ENCODE data around the gene BCKDK.
"Not testable (repeated sequence)": the region's sequence is repeated elsewhere in the genome, so short reads cannot be mapped to it uniquely, and the experiment has no call there.

The BCKDK gene

DNA sequence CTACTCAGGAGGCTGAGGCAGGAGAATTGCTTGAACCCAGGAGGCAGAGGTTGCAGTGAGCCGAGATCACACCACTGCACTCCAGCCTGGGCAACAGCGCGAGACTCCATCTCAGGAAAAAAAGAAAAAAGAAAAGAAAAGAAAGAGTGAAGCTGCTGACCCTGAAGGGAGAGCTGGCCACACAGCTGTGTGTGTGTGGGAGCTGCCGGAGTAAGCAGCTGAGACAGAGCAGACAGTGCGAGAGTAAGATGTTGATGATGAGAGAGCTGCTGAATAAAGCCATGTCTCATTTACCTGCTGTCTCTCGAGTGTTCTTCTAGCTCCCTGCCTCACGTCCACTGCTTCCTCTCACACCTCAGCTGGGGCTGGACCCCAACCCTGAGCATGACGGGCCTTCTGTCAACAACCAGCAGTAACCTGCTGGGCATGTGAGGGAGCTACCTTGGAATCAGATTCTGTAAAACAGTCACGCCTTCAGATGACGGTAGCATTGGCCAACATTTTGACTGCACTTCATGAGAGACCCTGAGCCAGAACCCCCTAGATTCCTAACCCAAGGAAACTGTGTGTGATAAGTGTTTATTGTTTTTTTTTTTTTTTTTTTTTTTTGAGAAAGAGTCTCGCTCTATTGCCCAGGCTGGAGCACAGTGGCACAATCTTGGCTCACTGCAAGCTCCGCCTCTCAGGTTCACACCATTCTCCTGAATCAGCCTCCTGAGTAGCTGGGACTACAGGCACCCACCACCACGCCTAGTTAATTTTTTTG, 7.1 kb upstream of the BCKDK start:
- not testable (repeated sequence) for DNase-seq

DNA sequence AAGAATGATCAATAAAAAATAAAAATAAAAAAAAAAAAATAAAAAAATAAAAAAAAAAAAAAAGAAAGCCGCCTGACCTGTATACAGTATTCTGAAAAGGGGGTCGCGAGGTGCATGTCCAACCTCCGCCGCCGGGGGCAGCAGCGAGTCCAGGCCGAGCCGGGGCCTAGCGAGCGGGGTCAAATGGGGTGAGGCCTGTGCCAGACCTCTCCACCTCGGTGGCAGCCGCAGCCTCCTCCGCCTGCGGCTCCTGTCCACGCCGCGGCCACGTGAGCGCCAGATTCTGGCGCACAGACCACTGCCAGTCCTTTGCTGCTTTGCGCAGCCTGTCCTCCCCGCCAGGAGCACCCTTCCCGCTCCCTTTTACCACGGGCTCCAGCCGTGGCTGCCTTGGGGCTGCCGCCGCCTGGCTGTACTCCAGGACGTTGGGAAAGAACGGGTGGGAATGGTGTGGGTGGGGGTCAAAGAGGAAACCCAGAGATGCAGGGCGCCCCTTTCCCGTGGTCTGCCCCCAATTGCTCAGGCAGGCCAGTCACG, 2.4 kb upstream of the BCKDK start:
- peak in 1 of 3 experiments; percentile 32 for DNase-seq

DNA sequence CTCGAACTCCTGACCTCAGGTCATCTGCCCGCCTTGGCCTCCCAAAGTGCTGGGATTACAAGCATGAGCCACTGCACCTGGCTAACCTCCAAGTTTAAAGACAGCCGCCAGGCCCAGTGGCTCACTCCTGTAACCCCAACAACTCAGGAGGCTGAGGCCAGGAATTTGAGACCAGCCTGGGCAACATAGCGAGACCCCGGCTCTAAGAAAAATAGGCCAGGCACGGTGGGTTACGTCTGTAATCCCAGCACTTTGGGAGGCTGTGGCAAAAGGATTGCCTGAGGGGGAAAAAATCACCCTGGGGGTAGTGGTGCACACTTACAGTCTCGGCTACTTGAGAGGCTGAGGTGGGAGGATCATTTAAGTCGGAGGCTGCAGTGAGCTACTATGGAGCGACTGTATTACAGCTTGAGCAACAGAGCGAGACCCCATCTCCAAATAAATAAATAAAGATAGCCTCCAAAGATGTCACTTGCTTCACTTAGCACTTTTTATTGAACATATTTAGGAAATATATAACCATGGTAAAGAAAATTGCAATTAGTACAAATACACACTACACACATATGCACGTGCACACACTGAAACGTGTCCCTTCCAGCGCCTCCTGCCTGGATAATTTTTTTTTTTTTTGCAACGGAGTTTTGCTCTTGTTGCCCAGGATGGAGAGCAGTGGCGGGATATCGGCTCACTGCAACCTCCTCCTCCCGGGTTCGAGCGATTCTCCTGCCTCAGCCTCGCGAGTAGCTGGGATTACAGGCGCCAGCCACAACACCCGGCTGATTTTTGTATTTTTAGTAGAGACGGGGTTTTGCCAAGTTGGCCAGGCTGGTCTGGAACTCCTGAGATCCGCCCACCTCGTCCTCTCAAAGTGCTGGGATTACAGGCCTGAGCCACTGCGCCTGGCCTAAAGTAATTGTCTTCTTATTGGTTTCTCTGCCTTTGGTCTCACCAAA, 1.4 kb upstream of the BCKDK start:
- DNase-seq: no peak

DNA sequence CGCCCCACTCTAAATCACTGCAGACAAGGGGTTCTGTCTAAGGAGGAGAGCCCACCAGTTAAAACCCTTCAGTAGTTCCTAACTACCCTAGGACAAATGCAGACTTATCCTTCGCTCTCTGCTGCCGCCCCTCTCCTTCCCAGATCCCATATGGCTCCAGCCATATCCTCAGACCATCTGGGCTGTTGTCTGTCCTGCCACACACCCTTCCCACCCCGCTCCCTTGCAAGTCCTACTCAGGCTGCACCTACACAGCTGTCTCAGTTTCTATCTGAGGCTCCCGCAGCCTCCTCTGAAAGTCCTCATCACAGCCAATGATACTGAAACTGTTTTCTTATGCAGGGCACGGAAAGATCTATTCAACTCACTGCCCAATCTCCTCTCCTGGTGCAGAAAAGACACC, 720 bp upstream of the BCKDK start:
- DNase-seq: no peak

DNA sequence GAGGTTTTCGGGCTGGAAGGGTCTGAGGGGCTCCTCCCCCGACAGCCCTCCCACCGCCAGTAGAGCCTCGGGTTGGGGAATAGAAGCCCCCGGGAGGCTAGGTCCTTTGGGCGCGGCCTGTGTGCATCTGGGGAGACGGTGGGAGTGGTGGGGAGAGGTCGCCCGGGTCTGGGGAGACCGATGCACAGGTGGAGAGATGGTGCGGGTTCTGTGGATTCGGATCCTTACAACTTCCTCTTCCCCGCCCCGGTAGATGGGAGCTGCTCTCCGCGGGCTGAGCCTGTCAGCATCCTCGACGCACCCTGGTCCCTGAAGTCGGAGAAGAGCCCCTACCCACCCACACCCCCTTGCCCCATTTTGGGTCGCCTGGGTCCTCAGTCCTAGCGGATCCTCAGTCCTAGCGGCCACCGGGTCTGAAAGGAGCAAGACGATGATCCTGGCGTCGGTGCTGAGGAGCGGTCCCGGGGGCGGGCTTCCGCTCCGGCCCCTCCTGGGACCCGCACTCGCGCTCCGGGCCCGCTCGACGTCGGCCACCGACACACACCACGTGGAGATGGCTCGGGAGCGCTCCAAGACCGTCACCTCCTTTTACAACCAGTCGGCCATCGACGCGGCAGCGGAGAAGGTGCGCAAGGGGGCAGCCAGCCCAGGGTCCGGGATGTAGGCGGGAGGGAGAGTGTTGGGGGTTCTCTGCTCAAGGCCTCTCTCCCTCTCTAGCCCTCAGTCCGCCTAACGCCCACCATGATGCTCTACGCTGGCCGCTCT, 790 bp downstream of the BCKDK start:
- DNase-seq: no peak

DNA sequence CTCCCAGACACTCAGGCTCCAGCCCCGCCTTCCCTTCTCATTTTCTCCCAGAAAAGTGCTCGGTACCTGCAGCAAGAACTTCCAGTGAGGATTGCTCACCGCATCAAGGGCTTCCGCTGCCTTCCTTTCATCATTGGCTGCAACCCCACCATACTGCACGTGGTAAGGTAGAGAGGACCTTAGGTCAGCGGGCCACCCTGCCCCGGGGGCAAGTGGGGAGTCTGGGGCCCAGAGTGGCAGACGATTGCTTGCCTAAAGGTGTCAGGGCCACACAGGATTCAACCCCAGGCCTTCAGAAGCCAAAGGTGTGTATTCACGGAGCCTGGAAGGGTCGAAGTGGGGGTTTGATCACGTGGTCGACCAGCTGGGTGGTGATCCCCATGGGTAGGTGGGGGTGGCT, 1.4 kb downstream of the BCKDK start:
- no peak for DNase-seq

DNA sequence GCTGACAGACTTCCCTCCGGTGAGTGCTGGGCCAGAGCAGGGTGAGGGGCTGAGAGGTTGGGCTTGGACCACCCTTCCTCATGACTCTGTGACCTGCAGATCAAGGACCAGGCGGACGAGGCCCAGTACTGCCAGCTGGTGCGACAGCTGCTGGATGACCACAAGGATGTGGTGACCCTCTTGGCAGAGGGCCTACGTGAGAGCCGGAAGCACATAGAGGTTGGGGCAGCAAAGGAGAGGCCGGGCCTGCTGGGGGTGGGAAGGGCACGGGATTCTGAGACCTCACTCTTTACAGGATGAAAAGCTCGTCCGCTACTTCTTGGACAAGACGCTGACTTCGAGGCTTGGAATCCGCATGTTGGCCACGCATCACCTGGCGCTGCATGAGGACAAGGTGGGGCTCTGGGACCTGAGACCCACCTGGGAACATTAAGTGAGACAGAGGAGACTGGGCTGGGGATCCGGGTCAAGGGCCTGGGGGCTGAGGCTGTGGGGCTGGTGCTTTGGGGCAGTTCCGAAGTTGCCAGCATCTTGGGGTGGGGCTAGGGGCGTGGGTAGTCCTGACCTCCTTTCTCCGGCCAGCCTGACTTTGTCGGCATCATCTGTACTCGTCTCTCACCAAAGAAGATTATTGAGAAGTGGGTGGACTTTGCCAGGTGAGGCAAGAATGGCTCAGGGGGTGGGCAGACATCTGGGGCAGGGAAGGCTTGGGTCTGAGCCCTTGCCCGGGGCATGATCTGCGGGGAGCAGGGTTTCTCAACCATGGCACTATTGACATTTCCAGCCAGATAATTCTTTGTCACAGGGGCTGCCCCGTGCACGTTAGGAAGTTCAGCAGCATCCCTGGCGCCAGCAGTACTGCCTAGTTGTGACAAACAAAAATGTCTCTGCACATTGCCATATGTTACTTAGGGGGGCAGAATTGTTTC, 2.2 kb downstream of the BCKDK start:
- no peak for DNase-seq

DNA sequence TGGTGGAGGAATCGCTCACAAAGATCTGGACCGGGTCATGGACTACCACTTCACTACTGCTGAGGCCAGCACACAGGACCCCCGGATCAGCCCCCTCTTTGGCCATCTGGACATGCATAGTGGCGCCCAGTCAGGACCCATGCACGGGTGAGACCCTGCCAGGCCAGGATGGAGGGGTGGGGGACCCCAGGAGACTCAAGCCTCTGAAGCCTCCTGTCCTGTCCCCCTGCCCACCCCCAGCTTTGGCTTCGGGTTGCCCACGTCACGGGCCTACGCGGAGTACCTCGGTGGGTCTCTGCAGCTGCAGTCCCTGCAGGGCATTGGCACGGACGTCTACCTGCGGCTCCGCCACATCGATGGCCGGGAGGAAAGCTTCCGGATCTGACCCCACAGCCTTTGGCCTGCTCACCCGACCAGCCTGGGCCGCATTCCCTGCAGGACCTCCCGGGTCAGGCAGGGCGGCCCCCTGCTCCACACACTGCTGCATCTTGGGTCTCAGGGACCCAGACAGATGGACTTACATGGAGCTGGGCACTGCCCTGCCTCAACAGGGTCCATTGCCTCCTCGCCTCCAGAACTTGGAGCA, 3.8 kb downstream of the BCKDK start:
- DNase-seq: no peak

DNA sequence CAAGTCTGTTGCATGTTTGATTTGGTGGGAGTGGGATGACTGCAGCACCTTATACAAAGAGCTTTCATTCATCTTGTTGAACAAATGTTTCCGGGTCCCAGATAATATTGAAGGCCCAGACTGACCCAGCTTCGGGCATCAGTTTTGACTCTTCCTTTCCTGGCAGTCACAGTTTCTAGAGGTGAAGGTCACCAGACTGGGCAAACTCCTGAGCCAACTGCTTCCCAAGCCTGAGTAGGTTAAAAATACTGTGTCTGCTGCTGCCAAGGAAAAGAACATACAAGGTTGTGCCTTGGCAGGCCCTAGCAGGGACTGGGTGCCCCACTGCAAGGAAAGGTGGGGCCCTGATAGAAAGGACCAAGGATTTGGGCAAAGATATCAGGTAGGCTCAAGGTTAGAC, 4.5 kb downstream of the BCKDK start:
- DNase-seq: no peak

DNA sequence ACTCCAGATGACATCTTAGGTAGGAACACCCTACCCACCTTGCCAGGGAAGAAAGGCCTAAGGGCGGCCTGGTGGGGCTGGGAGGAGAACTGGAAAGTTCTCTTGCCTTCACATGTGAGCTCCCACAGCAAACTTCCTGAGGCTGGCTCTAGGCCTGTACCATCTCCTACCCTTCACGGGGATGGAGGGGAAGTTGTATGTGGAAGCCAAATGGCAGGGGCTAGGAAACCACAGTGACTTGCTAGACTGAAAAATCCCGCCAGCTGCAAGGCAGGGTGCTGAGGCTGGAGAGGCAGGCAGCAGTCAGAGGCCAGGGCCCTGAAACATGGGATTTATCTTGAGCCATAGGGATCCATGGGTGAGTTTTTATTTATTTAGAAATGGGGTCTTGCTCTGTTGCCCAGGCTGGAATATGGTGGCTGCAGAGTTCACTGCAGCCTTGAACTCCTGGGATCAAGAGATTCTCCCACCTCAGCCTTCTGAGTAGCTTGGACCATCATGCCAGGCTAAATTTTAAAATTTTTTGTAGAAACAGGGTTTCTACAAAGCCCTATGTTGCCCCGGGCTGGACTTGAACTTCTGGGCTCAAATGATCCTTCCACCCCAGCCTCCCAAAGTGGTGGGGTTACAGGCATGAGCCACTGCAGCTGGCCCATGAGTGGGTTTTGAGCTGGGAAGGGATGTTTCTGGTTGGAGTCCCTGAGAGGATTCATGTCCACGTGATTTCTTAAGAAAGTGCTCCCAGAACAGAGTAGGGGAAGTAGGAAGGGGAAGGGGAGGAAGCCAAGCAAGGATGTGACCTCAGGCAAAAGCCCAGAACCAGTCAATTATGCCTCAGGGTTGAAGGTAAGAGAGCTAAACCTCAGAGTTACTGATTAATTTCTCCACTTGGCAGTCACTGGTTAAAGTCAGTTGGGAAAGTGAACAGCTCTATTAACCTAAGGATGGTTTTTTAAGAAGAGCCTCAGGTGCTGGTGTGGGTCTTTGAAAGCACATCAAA, 5.2 kb downstream of the BCKDK start:
- no peak for DNase-seq

DNA sequence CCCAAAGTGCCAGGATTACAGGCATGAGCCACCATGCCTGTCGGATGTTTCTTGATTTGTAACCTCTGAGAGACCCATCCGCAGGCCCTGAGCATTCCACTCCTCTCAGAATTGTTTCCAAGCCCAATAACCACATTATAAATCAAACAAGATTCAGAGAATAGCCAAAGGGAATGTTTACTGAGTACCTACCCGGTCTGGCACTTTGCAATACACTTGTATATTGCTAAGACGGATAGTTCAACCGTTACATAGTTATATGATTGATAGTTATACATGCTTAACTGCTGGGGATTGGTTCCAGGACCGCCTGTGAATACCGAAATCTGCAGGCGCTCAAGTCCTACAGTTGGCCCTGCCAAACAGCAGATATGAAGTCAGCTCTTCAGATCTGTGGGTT, 6.3 kb downstream of the BCKDK start:
- DNase-seq: no peak

DNA sequence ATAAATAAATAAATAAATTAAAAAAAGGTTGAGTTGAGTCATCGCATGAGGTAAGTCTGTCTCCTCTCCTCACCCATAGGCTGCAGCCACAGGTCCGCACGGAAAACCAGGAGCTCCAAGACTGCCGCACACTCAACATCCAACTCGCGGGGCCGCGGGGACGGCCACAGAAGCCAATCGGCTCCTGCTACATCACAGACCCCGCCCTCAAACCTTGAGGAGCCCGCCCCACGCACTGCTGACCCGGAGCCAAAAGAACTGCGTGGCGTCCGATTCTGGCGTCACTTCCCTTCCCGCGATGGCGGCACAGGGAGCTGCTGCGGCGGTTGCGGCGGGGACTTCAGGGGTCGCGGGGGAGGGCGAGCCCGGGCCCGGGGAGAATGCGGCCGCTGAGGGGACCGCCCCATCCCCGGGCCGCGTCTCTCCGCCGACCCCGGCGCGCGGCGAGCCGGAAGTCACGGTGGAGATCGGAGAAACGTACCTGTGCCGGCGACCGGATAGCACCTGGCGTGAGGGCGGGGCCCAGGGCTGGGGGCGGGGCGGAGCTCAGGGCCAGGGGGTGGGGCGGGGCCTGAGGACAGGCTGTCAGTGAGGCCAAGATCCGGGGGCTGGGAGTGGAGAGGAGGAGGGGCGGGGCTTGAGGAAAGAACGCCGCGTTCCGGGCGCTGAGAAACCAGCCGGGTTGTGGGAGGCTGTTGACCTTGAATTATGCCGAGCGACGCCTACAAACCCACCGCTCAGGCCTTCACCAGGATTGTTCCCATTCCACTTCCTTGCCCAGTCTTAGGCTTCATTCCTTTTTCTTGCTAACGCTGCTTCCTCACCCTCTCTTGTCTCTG, 9.4 kb downstream of the BCKDK start, which contains the start of gene KAT8:
Gene KAT8 (plus strand): TSS at position 281 of the 839 bp plus-strand sequence. CDS start 18 bp downstream, at position 299.
- DNase-seq: peak; percentile 93 to 99 (median 97)

DNA sequence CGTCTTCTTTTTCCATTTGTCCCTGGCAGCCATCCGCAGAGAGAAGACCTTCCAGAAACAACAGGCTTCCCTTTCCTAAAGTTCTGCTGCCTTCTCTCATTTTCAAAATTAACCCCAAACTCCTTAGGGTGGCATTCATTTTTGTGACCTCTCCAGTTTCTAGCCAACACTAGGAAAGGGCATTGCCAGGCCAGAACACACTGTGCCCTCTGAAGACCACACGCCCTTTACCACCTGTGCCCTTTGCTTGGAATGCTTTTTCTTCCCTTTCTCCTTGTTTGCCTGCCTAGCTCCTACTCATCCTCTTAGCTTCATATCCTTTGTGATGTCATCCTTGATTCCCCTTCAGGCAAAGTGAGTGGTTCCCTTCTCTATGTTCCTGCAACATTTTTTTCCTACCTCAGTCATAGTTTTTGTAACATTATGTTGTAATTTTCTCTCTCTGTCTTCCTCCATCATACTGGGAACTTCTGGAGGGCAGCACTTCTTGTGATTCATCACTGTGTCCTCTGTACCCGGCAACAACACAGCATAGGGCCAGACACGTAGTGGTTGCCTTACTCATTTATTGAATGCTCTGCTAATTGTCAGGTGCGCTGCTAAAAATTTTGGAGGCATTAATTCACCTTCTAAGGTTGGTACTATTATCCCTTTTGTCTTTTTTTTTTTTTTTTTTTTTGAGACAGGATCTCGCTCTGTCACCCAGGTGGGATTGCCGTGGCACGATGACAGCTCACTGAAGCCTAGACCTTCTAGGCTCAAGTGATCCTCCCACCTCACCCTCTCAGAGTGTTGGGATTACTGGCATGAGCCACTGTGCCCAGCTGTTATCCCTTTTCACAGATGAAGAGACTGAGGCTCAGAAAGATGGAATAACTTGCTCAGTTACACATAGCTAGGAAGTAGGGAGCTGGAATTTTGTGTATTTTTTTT, 10.3 kb downstream of the BCKDK start:
- no peak for DNase-seq

DNA sequence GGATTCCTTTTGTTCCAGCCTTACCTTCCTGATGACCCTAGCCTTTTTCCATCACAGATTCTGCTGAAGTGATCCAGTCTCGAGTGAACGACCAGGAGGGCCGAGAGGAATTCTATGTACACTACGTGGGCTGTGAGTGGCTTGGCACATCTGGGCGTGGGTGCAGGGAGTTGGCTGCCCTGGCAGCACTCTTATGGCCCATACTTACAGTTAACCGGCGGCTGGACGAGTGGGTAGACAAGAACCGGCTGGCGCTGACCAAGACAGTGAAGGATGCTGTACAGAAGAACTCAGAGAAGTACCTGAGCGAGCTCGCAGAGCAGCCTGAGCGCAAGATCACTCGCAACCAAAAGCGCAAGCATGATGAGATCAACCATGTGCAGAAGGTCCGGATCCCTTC, 11.9 kb downstream of the BCKDK start:
- no peak for DNase-seq

DNA sequence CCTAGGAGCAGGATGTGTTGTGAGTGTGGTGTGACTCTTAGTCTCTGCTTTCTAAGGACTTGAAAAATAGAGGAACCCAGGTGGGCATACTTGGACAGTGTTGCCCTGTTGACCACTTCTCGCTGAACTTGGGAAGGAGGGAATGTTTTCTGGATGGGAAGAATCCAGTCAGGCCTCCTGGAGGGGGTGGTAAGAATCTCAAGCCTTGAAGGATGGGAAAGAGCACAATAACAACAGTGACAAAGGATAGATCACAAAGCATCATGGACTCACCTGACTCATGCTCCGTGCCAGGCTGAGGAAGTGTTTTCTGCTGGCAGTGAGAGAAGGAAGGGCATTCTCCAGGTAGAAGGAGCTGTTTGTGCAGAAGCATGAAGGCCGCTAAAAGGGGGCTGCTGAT, 17.7 kb downstream of the BCKDK start:
- no peak for DNase-seq

DNA sequence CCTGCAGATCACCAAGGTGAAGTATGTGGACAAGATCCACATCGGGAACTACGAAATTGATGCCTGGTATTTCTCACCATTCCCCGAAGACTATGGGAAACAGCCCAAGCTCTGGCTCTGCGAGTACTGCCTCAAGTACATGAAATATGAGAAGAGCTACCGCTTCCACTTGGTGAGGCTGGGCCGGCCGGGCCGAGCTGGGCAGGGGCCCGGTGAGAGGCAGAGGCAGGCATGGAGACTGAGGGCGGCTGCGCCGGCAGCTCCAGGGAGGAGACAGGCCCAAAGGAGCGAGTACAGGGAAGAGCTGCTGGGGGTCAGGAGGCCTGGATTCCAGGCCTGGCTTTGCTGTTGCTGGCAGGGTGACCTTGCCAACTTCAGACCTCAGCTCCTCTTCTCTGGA, 19.0 kb downstream of the BCKDK start:
- no peak for DNase-seq

DNA sequence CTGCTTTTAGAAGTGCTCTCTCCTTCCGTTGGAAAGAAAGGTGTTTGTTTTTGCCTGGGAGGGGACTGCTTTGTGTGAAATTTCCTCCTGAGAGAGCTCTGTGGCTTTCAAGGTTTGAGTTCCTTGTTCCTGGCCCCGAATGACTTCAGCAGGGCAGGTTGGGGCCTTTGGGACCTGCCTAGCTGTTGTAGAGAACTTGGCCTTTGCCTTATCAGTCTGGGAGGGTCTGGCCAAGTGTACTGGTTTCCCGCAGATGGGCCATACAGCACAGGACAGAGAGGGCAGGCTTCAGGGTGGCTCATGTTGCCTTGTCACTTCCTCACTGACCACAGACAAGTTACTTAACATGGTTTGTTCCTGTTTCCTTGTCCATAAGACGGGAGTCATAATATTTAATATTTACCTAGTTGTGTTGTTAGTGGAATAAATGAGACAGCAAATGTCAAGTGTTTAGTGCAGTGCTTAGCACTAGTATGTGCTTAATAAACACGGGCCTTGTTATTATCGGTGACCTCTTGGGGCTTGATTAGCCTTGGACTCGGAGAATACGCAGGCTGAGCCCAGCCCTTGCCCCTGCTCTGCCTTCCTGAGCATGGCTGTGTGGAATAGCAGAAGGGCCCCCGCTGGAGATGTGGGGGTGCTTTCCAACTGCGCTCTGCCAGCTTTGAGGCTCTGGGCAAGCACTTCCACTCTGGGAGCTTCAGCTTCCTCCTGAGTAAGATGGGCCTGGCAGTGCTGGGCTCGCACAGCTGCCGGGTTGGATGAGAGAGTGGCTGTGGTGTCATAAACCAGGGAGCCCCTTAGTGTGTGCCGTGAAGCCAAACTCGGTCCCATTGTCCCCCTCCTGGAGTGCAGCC, 20.8 kb downstream of the BCKDK start:
- no peak for DNase-seq

All from NCI-H1417 (cell line).